ENCODE data around the gene TENM4.

GRCh38 chr11:78685156-78685555, 755.7 kb downstream of the TENM4 start:
- TF ChIP-seq CTCF (IDR thresholded peaks at IDR 0.05): no peak
- TF ChIP-seq POLR2A (IDR thresholded peaks at IDR 0.05): no peak
